PC-3 (cell line): Measurements from ENCODE around the gene C1orf185.
"Not testable (repeated sequence)": the region's sequence is repeated elsewhere in the genome, so short reads cannot be mapped to it uniquely, and the experiment has no call there.

ENCODE experiments used
- EZH2 ChIP-seq: fragments of 300-600 bp; sonication (generic); IDR thresholded peaks from one replicate; pipeline ENCODE4 v1.6.1; 2017; ENCODE audit warnings: antibody characterized with exemption, mild to moderate bottlenecking, low read length; ENCODE audit not compliant: unreplicated experiment
- TF ChIP-seq, protein P1 (sequence below): fragments of 300-600 bp; sonication (generic); conservative IDR thresholded peaks from 2 replicates; pipeline ENCODE4 v1.5.1; 2017; ENCODE audit warnings: antibody characterized with exemption, low read depth, mild to moderate bottlenecking, low read length

DNA sequence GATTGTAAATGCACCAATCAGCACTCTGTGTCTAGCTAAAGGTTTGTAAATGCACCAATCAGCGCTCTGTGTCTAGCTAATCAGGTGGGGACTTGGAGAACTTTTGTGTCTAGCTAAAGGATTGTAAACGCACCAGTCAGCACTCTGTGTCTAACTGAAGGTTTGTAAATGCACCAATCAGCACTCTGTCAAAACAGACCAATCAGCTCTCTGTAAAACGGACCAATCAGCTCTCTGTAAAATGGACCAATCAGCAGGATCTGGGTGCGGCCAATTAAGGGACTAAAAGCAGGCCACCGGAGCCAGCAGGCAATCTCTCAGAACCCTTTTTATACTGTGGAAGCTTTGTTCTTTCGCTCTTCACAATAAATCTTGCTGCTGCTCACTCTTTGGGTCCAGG, 76.0 kb downstream of the C1orf185 start:
- TF ChIP-seq, protein P1, sequence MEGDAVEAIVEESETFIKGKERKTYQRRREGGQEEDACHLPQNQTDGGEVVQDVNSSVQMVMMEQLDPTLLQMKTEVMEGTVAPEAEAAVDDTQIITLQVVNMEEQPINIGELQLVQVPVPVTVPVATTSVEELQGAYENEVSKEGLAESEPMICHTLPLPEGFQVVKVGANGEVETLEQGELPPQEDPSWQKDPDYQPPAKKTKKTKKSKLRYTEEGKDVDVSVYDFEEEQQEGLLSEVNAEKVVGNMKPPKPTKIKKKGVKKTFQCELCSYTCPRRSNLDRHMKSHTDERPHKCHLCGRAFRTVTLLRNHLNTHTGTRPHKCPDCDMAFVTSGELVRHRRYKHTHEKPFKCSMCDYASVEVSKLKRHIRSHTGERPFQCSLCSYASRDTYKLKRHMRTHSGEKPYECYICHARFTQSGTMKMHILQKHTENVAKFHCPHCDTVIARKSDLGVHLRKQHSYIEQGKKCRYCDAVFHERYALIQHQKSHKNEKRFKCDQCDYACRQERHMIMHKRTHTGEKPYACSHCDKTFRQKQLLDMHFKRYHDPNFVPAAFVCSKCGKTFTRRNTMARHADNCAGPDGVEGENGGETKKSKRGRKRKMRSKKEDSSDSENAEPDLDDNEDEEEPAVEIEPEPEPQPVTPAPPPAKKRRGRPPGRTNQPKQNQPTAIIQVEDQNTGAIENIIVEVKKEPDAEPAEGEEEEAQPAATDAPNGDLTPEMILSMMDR = not testable (repeated sequence)
- not testable (repeated sequence) for TF ChIP-seq EZH2
